SK-N-SH treated with all-trans-retinoic acid at 6 μM for 48 hours (cell line): Measurements from ENCODE around the gene USP7.

Source experiments
- ARNTL ChIP-seq: fragments of 450-650 bp; formaldehyde crosslinking; IDR thresholded peaks from 2 replicates; pipeline ENCODE4 v1.5.0; 2020; ENCODE audit warnings: low read depth, mild to moderate bottlenecking, moderate library complexity, borderline replicate concordance
- GLIS3 ChIP-seq: fragments of 250-450 bp; sonication (Bioruptor Pico); IDR thresholded peaks from 2 replicates; pipeline ENCODE4 v1.5.0; 2020; ENCODE audit warnings: mild to moderate bottlenecking, moderate library complexity
- ISL1 ChIP-seq: fragments of 250-450 bp; sonication (Bioruptor Pico); IDR thresholded peaks from 2 replicates; pipeline ENCODE4 v2.1.2; 2022; ENCODE audit warnings: mild to moderate bottlenecking, moderate library complexity
- OSR1 ChIP-seq: fragments of 250-450 bp; sonication (Bioruptor Pico); IDR thresholded peaks from 2 replicates; pipeline ENCODE4 v1.8.0; 2022; ENCODE audit warnings: moderate library complexity, mild to moderate bottlenecking, inconsistent platforms
- PPARA ChIP-seq: fragments of 250-450 bp; sonication (Bioruptor Pico); IDR thresholded peaks from 2 replicates; pipeline ENCODE4 v1.5.0; 2020; ENCODE audit warnings: mild to moderate bottlenecking, borderline replicate concordance
- RARB ChIP-seq: fragments of 250-450 bp; sonication (Bioruptor Pico); IDR thresholded peaks from 2 replicates; pipeline ENCODE4 v1.8.0; 2021; ENCODE audit warnings: mild to moderate bottlenecking, moderate library complexity
- TCF4 ChIP-seq: fragments of 250-450 bp; sonication (Bioruptor Pico); IDR thresholded peaks from 2 replicates; pipeline ENCODE4 v1.8.0; 2021; ENCODE audit warnings: mild to moderate bottlenecking, moderate library complexity, borderline replicate concordance
- ZFP3 ChIP-seq: fragments of 250-450 bp; sonication (Bioruptor Pico); IDR thresholded peaks from 2 replicates; pipeline ENCODE4 v1.5.0; 2020; ENCODE audit warnings: mild to moderate bottlenecking, moderate library complexity
- TF ChIP-seq, protein P1 (sequence below): fragments of 250-450 bp; sonication (Bioruptor Pico); IDR thresholded peaks from 2 replicates; pipeline ENCODE4 v1.8.0; 2020; ENCODE audit warnings: mild to moderate bottlenecking, moderate library complexity, borderline replicate concordance

DNA sequence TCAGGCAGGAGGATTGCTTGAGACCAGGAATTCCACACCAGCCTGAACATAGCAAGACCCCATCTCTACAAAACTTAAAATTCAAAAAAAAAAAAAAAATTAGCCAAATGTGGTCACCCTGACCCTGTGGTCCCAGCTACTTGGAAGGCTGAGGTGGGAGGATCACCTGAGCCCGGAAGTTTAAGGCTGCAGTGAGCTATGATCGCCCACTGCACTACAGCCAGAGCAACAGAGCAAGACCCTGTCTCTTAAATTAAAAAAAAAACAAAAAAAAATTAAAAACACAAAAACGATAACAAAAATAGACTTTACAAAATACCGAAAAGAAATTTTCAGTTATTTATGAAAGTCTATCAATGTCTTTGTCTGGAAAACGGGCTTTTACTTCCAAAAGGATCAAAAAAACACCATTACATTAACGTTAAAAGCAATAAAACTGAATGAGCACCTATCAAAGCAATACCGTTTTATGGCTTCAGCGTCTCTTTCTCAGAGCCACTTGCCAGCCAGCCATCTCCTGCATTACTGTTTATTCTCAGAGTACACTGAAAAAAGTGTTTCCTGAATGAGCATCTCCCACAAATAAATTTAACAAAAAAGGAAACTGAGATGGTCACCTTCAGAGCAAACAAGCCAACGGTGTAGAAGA is 6.1 kb downstream of the USP7 start:
- no peak for TF ChIP-seq PPARA (CRISPR knock-in tag)
- TF ChIP-seq TCF4 (CRISPR knock-in tag) = no peak
- no peak for TF ChIP-seq ARNTL
- no peak for TF ChIP-seq ISL1
- TF ChIP-seq GLIS3 = no peak
- TF ChIP-seq RARB (CRISPR knock-in tag) = no peak
- TF ChIP-seq, protein P1, sequence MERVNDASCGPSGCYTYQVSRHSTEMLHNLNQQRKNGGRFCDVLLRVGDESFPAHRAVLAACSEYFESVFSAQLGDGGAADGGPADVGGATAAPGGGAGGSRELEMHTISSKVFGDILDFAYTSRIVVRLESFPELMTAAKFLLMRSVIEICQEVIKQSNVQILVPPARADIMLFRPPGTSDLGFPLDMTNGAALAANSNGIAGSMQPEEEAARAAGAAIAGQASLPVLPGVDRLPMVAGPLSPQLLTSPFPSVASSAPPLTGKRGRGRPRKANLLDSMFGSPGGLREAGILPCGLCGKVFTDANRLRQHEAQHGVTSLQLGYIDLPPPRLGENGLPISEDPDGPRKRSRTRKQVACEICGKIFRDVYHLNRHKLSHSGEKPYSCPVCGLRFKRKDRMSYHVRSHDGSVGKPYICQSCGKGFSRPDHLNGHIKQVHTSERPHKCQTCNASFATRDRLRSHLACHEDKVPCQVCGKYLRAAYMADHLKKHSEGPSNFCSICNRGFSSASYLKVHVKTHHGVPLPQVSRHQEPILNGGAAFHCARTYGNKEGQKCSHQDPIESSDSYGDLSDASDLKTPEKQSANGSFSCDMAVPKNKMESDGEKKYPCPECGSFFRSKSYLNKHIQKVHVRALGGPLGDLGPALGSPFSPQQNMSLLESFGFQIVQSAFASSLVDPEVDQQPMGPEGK (CRISPR knock-in tag) = no peak
- no peak for TF ChIP-seq OSR1 (CRISPR knock-in tag)
- no peak for TF ChIP-seq ZFP3 (CRISPR knock-in tag)
